Activated T-cell treated with anti-CD3 and anti-CD28 coated beads for 48 hours (primary cell): ENCODE measurements around the gene NEURL1B.

ENCODE experiments used
- DNase-seq: peaks from one replicate; pipeline ENCODE4 v3.0.0-alpha.2; 2020; ENCODE audit warnings: low read depth

Gene NEURL1B

DNA sequence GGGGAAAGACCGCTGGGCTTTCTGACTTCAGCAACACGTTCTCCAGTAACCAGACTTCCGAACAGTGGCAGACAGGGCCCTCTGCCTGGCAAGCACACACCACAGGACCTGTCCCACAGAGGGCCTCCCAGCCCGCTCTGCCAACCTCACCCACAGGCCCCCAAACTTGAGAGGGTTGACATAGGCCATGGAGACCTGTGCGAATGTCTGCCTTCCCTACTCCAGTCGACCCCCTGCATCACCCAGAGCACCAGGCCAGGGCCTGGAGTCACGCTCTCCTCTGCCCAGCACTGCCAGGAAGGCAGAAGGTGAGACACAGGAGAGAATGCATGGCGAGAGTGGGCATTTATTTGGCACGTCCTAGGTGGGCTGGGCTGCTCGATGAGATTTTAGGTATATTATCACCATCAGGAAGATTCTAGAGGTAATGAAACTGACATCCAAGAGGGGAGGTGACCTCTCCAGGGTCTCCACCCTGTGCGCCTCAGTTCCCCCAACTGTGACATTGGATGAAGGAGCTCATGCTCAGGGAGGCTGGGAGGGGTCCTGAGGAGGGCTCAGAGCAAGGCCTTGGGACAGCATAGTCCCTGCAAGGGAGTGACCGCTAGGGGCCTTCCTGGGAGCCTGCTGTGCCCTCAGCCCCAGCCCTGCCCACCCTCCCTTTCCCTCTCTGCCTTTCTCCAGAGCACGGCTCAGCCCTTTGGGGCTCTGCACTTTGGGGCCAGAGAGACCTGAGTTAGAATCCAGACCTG, 75.0 kb downstream of the NEURL1B start:
- no peak for DNase-seq

DNA sequence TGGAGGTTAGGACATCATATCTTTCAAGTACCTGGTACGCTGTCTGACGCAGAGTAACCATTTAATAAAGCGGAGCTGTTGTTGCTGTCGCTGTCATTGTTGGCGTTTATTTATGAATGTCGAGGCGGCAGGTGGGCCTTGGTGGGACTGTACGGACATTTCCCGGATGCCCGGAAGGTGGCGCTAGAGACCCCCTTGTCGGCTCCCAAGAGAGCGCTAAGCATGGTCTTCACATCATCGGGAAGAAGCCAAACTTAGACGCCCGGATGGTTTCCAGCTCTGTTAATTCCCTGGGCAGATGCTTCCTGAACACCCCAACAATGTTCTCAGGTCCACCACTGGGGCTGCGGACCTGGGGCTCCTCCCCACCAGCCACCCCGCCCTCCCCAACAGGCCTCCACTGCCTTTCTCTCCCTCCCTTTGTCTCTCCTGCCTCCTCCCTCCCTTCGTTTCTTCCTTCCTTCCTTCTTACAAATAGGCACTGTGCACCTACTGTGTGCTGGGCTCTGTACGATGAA, 75.8 kb downstream of the NEURL1B start:
- DNase-seq = peak; percentile 74

DNA sequence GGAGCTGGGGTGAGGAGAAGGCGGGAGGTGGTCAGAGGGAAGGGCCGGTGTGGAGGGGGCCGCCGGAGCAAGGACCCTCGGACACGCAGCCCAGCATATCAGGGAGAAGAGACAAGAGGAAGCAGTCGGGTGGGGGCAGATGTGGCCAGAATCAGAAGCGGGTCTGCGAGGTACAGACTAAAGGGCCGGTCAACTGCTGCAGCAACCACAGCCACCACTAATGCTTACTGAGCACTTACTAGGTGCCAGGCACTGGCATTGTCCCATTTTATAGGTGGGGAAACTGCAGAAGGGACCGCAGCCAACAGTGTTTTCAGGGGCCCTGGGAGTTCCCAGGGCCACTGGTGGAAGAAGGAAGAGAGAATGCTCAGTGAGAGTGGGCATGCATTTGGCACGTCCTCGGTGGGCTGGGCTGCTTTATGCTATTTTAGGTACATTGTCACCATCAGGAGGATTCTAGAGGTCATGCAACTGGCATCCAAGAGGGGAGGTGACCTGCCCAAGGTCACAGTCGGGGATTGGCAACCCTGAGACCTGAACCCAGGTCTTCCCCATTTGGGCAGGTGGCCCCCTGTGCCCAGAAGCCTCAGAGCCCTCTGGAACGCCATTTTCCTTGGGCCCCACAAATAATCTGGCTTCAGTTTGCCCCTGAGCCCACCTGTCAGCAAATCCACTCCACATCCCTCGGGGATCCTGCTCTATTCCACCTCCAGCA, 76.6 kb downstream of the NEURL1B start:
- no peak for DNase-seq

DNA sequence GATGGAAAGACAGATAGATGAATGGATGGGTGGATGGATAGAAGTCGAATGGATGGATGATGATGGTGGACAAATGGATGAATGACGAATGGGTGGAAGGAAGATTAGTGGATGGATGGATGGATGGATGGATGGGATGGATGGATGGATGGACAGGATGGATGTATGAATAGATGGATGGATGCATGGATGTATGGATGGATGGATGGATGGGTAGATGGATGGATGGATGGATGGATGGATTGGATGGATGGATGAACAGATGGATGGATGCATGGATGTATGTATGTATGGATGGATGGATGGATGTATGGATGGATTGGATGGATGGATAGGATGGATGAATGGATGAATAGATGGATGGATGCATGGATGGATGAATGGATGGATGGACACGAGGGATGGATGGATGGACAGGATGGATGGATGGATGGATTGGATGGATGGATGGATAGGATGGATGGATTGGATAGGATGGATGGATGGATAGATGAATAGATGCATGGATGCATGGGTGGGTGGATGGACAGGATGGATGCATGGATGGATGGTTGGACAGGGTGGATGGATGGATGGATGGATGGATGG, 77.6 kb downstream of the NEURL1B start:
- no peak for DNase-seq

DNA sequence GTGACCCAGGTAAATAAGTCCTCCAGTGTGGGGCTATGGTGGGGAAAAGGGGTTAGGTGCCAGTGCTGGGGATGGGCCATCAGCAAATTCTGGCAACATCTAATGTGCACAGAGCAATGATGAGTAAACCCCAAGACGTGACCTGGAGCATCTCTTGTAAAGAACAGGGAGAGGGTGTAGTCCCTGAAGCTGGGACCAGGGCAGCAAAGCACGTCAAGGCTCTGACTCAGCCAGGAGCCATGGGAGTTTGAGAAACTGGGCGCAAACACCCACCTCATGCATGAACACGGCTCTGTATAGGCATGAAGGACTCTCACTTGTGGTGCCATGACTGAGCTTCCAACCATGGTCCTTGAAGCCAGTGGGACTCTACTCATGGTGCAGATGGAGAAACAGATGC, 78.1 kb downstream of the NEURL1B start:
- no peak for DNase-seq

DNA sequence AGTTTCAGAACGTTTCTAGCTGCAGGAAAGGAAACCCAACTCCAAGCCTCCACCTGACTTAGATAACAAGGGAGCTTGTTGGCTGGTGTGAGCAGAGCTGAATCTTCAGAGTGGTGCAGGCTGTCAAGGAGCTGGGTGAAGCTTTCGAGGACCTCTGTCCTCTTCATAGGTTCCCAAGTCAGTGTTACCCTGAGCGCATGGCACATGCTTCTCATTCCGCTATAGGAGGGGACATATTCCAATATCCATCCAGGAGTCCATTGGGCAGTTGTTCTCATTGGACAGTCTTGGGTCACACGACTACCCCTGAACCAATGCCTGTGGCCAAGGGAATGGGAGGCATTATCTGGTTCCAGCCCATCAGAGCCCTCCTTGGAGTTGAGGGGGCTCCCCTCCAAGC, 79.6 kb downstream of the NEURL1B start:
- no peak for DNase-seq

DNA sequence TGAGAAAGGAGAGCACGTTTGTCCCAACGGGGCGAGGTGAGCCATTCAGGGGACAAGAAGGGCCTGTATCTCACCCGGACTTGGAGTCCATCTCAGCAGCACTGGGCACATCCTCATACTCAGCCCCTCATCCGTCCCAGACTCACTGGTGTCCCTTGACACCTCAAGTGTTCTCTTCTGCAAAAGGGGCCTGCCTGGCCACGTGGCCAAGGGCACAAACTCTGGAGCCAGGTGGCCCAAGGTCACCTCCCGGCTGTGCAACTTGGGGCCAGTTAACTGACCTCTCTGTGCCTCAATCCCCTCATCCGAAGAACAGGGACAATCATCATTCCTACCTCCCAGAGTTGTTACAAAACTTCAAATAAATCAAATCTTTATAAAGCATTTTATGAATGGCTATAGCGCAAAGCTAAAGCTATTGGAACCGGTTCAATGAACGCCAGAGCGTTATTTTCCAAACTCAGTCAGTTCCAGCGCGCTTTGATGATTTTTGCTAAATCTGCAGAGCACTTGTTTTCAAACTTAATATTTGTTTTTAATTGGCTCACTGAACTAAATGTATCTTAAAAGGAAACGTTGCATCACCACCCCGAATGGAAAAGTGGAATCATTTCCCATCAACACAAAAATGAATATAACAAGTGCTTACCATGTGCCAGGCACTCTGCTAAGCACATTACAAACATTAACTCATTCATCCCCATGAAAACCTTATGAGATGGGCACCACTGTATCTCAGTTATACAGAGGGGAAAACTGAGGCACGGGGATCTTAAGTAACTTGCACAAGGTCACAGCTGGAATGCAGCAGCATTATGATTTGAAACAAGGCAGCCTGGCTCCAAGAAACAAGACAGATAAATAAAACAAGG, 80.6 kb downstream of the NEURL1B start:
- no peak for DNase-seq

DNA sequence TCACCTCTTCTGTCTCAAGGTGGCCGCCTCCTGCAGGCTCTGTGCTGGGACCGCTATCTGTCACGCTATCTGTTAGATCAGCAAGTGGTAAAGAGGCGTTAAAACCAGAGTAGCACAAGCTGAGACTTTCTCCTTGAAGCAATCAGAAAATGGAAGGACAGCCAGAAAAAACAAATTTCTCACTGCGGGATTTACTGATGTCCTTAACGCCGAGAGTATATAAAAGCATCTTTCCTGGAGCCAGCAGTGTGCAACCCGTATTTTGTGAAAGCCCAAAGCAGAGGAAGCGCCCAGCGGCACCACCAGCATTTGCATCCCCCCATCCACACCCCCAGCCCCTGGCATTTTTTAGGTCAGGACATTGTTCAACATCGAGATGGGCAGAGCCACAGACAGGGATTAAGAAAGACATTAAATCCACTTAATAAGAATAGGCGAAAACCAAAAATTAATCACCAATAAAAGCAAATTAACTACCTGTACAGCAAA, 81.3 kb downstream of the NEURL1B start:
- DNase-seq = no peak

DNA sequence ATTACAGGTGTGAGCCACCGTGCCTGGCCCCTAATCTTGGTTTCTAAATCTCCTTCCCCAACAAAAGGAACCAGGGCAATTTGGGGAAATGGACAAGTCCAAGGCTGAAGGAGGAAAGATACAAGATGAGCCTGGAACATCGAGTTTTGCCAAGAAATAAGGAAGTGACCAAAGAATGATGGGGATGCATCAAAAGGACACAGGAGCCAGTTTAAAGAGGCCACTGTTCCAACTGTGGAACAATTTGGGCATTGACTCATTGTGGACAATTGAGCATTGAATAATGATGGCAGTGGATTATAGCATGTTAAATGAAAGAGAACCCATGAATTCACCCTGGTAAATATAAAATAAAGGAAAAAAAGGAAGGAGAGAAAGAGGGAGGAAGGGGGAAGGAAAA, 82.4 kb downstream of the NEURL1B start:
- no peak for DNase-seq

DNA sequence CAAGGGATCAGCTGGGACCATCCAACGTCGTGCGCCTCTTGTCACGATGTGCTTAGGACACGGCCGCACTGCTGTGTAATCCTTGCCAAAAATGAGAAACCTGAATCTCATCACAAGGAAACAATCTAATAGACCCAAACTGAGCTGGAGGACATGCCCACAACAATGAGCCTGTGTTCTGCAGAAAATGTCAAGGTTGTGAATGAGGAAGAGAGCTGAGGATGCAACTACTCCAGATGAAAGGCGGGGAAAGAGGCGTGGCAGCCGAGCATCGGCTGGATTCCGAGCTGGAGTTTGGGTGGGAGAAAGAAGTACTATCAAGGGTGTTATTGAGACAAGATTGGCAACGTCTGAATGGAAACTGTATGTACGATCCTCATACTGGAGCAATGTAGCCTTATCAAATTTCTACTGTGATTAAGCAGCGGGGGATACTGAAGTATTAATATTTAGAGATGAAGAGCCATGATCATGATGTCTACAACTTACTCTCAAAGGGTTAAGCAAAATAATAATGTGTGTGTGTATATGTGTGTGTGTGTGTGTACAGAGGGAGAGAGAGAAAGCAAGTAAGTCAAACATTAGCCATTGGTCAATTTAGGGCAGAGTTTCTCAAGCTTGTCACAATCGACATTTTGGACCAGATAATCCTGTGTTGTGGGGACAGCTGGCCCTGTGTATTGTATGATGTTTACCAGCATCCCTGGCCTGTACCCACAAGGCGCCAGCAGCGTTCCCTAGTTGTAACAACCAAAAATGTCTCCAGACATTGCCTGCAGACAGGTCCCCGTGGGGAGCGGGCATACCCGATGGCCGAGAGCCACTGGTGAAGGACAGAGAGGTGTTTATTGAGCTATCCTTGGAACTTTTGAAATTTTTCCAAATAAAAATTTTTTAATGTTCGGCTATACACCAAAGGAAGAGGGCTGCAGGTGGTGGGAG, 83.5 kb downstream of the NEURL1B start:
- no peak for DNase-seq

DNA sequence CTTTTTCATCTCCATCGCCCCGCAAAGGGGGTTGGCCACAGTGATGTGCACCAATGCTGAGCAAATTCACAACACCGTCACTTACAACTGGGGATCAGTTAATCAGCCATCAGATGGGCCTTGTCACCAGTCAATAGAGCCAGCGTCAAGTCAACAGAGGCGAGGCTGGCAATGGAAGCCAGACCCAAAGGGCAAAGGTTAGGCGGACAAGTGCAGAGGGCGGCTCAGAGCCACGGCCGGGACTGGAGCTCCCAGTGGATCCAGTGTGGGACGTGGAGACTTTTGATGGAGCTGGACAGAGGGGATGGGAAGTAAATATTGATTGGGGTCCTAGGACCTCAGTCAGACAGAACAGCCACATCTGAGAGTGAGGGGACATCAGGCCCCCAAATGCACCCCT, 84.2 kb downstream of the NEURL1B start:
- DNase-seq = no peak

DNA sequence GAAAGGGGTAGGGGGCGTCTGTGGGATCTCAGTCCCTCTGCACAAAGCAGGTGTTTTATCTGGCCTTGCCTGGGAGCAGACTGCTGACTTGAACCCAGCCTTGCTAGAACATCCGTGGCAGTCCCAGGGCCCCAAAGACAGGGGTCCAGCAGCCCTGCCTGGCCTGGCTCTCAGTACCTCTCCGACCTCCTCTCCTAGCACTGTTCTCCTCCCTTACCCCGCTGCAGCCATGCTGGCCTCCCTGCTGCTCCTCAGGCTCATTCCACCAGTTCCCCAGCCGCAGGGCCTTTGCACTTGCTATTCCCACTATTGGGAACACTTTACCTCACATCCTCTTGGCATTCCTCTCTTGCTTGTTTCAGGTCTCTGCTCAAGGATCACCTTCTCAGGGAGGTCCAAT, 84.7 kb downstream of the NEURL1B start:
- no peak for DNase-seq

DNA sequence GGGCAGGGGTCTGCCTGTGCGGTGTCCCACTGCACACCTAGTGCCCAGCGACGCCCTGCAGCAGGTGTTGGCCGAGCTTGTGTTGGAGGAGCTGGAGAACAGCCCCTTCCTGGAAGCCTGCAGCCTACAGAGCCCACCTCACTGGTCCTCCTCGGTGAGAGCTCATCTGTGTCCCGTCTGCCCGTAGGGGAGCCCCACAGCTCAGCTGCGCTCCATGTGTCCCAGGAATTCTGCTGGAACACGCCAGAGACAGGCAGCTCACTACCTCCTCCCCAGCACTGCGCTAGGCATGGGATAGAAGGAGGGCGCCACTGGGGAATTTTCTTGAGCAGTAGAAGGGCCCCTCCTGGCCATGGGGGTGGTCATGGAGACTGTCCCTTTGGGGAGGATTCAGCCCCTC, 85.9 kb downstream of the NEURL1B start:
- DNase-seq = no peak

DNA sequence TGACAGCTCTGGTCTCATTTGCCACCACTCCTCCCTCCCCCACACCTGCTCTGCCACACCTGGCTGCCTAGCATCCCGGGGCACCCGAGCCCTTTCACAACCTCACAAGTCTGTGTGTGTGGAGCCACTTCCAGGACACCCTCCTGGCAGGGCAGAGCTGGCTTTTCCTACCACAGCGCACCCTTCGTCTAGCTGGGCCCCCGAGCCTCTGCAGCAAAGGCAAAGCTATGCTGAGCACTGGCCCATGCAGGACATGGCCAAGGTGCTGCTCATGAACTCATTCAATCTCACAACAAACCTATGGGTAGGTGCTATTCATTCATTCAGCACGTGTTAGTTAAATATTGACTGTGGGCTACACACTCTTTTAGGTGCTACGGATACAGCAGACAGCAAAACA, 86.5 kb downstream of the NEURL1B start:
- no peak for DNase-seq

DNA sequence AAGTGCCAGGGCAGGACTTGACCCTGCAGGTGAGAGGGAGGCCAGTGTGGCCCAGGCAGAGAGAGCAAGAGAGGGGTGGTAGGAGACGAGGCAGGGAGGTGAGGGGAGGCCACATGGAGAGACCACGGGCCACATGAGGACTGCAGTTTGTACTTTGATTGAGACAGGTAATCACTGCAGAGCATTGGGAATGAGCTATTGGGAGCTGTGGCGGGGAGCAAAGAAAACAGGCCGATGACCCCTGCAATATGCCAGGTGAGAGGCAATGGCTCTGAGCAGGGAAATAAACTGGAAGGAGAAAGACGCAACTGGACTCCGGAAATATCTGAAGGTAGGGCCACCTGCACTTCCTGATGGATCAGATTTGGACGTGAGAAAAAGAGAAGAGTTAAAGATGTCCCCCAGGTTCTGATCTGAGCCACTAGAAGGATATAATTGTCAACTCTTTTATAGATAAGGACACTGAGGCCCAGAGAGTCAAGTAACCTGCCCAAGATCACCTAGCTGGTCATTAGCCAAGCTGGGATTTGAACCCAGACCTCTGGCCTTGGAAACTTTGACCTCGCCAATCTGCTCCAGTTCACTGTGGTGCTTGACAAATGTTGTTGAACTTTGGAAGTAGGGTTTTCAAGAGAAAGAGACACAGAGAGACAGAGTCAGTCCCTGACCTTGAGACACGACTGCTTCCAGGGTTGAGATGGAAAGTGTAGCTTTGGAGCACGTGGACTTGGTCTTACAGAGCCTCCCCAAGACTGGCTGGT, 87.6 kb downstream of the NEURL1B start:
- DNase-seq = no peak

DNA sequence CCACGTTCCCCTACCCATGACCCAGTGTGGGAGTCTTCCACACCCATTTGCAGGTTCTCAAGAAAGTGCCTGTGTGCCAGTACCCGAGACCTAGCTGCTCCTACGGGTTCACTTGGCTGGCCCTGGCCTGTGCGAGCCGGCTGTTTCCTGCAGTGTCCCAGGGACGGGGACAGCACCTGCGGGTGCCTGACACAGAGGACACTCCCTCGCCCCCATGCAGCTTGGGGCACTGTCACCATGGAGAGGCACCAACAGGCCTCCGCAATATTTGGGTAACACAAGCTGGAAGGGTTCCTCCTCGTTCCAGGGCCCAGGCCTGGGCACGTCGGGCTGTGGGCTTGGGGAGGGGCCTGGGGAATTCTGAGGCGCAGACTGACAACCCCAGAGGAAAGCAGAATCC, 88.5 kb downstream of the NEURL1B start:
- DNase-seq = no peak

DNA sequence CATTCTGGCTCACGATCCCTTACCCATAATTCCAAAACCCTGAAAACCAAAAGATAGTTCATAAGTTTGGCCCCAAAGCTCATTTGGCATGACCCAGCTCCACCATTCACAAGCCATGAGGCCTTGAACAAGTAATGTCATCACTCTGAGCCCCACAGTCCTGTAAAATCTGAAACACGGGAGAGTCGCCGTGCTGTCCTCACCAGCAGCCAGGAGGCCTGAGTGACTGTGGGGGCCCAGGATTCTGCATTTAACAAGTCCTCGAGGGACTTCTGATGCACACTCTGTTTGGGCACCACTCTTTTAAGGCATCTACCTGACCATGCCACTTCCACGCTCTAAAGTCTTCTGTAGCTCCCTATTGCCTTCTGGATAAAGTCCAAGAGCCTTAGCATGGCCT, 89.2 kb downstream of the NEURL1B start:
- no peak for DNase-seq

DNA sequence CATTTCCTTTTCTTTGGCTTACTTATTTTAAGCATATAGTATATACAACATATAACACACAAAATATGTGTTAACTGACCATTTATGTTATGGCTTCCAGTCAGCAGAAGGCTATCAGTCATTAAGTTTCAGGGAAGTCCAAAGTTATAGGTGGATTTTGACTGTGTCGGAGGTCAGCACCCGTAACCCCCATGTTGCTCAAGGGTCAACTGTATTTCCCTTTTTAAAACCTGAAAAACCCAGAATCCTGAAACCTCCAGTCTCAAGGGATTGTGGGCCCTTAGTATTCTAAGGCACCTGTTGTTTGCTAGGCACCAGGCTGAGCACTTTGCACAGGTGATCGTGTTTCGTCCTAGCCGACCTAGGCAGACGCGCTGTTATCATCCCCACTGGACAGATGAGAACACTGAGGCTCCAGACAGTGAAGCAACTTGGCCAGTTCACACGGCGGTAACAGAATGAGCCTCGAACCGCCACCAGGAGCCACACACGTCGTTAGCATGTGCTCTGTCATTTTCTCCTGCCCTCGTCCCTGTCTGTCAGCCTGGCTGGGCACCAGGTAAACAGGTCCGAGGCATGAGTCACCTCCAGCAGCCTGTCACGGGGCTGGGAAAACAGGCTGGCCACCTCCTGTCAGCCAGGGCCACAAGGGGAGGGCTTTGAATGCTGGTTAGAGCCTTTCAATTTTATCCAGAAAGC, 90.1 kb downstream of the NEURL1B start:
- no peak for DNase-seq

DNA sequence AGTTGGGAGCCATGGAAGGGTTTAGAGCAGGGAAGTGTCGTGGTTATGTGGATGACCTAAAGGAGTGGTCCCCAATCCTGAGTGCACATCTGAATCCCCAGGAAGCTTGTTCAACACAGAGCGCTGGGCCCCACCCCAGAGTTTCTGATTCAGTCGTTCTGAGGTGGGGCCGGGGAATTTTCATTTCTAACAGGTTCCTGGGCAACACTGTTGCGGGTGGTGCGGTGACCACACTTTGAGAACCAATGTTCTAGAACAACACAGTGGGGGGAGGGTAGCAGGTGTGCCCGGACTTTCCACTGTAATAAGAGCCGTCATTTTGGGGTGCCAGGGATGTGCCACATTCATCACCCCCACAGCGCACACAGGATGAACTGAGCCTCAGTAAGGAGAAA, 90.6 kb downstream of the NEURL1B start:
- no peak for DNase-seq
